HEK293T (cell line): ENCODE results near the gene ARL6IP6.
"Not testable (repeated sequence)": the region's sequence is repeated elsewhere in the genome, so short reads cannot be mapped to it uniquely, and the experiment has no call there.

Source experiments
- ARNT ChIP-seq: fragments of 450-650 bp; IDR thresholded peaks from 2 replicates; pipeline ENCODE4 v1.6.1; 2017; ENCODE audit warnings: mild to moderate bottlenecking
- CTBP1 ChIP-seq: fragments of 450-650 bp; IDR thresholded peaks from 2 replicates; pipeline ENCODE4 v1.6.1; 2016; ENCODE audit warnings: borderline replicate concordance
- ELF4 ChIP-seq: fragments of 450-650 bp; IDR thresholded peaks from 2 replicates; pipeline ENCODE4 v1.6.1; 2017; ENCODE audit warnings: antibody characterized with exemption
- FOXA1 ChIP-seq: fragments of 450-650 bp; IDR thresholded peaks from 2 replicates; pipeline ENCODE4 v1.6.1; 2016; ENCODE audit warnings: mild to moderate bottlenecking
- FOXK2 ChIP-seq: fragments of 450-650 bp; IDR thresholded peaks from 2 replicates; pipeline ENCODE4 v1.6.1; 2016; ENCODE audit warnings: mild to moderate bottlenecking
- FOXM1 ChIP-seq: fragments of 450-650 bp; IDR thresholded peaks from 2 replicates; pipeline ENCODE4 v1.6.1; 2017; ENCODE audit warnings: mild to moderate bottlenecking, borderline replicate concordance
- LEF1 ChIP-seq: fragments of 450-650 bp; IDR thresholded peaks from 2 replicates; pipeline ENCODE4 v1.6.1; 2017; ENCODE audit warnings: mild to moderate bottlenecking, borderline replicate concordance
- NFRKB ChIP-seq: fragments of 450-650 bp; IDR thresholded peaks from 2 replicates; pipeline ENCODE4 v1.6.1; 2016; ENCODE audit warnings: mild to moderate bottlenecking, moderate library complexity
- SP1 ChIP-seq: fragments of 450-650 bp; IDR thresholded peaks from 2 replicates; pipeline ENCODE4 v1.6.1; 2017
- SUZ12 ChIP-seq: fragments of 450-650 bp; IDR thresholded peaks from 2 replicates; pipeline ENCODE4 v1.6.1; 2016; ENCODE audit warnings: mild to moderate bottlenecking
- TARDBP ChIP-seq: fragments of 450-650 bp; IDR thresholded peaks from 2 replicates; pipeline ENCODE4 v1.6.1; 2016

GRCh38 chr2:152722639-152723038 lies 4.2 kb downstream of the ARL6IP6 start:
- TF ChIP-seq TARDBP, NFRKB, ARNT, SP1, ELF4, LEF1, CTBP1, FOXA1, FOXK2, SUZ12, FOXM1: not testable (repeated sequence)
